Medulla oblongata (tissue), 1 donor: ENCODE data around the gene ZWINT.

Experiments
- DNase-seq: peaks from one replicate; pipeline ENCODE4 v3.0.0-alpha.2; 2015; ENCODE audit errors: extremely low spot score

Gene ZWINT

GRCh38 chr10:56360967-56361612 is at the start of gene ZWINT:
TSS of gene ZWINT (minus strand) at chr10:56361259. CDS start at chr10:56361236, 23 bp downstream.
- DNase-seq = peak; percentile 95

DNA sequence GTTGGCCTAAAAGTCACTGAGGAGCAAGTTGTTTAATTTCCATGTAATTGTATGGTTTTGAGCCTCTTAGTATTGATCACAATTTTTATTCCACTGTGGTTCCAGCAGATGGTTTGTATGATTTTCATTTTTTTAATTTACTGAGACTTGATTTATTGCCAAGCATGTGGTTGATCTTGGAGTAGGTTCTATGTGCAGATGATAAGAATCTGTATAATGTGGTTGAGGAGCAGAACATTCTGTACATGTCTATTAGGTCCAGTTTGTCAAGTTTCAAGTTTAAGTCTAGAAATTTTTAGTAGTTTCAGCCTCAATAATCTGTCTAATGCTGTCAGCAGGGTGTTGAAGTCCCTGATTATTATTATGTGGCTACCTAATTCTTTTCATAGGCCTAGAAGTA is 22.7 kb upstream of the ZWINT start:
- DNase-seq = no peak

DNA sequence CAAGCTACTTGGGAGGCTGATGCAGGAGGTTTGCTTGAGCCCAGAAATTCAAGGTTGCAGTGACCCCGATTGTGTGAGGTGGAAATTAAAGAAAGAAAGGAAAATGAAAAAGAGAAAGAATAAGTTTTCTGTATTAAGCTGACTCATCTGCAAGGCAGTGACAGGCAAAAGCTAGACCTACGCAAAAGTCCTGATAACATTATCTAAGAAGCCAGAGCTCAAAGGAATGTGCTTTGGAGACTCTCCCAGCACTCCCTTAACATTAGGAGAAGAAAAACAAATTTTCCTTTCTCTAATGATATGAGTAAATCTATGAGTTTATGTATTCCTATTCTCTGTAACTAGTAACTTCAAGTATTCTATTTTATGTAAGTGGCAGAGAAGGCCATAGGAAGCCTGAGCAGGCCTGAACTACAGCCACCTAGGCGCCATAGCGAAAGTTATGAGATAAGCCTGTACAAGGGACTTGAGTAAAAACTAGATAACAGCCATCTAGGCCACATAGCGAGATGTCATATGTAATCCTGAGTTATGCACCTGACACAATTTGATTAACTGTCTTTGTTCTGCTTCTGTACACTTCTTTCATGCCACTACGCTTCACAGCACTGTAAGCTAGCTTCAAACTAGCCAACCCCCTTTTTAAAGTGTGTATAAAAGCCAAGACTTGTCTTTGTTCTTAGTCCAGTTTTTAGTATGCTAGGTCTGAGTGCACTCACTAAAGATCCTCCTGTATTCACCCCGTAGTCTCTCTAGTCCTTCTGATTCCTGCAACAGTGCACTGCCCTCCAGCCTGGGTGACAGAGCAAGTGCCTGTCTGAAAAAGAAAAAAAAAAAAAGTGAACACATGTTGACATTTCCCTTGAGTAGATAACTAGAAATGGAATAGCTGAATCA is 9.4 kb upstream of the ZWINT start:
- no peak for DNase-seq

DNA sequence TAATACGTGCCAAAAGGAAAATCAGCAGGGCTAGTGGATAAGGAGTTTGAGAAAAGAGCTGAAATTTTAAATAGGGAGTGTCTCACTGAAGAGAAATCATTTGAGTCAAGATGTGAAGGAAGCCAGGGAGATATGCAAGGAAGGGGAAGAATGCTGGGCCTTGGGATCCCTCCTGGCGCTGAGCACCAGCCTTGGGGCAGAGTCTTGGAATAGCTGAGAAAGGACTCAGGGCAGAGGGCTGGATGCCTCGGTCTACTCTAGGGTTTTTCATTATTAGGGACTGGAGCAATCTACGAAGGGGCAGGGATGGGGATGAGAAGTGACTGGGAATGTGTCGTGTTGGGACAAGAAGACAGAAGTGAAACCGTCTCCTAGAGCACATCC is 484 bp downstream of the ZWINT start:
- no peak for DNase-seq

DNA sequence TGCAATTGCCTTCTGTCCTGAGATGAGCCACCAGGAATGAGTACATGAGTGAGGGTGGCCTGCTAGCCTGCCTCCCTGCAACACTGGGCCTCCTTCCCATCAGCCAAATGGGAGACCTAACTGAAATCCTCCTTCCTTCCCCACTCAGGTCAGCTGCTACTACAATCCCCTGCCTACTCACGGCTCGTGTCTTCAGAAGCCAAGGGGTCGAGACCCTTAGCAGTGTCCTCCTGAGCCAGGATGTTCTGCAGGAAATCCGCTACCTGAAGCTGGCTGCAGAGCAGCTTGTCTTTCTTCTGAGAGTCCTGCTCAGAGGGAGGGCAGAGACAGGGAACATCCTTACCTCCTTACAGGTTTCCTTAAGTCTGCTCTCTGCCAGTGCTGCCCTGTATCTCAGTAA is 1.2 kb downstream of the ZWINT start:
- DNase-seq = no peak

DNA sequence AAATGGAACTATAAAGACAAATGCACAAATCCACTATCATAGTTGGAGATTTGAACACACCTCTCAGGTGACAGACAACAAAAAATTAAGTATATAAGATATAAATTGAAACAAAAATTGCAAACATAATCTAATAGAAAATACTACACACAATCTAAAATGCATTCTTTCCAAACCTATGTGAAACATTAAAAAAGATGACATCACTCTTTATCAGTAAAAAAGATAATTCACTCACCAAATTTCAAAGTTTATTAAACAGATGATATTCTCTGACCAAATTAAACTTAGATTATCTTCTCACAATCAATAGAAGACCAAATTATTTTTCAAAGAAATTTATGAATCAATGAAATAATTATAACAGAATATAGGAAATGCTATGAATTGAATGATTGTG is 4.0 kb downstream of the ZWINT start:
- no peak for DNase-seq

- DNase-seq = no peak
These were observed 9.0 kb downstream of the ZWINT start for GRCh38 chr10:56351909-56352630.

GRCh38 chr10:56349611-56350010 is 11.4 kb downstream of the ZWINT start:
- DNase-seq = no peak

GRCh38 chr10:56348101-56348500 is 13.0 kb downstream of the ZWINT start:
- no peak for DNase-seq

GRCh38 chr10:56346845-56347415 is 14.1 kb downstream of the ZWINT start:
- DNase-seq = no peak

- no peak for DNase-seq
These were observed 19.4 kb downstream of the ZWINT start for GRCh38 chr10:56341612-56342011.

- DNase-seq = no peak
These were observed 31.1 kb downstream of the ZWINT start for GRCh38 chr10:56329961-56330360.

DNA sequence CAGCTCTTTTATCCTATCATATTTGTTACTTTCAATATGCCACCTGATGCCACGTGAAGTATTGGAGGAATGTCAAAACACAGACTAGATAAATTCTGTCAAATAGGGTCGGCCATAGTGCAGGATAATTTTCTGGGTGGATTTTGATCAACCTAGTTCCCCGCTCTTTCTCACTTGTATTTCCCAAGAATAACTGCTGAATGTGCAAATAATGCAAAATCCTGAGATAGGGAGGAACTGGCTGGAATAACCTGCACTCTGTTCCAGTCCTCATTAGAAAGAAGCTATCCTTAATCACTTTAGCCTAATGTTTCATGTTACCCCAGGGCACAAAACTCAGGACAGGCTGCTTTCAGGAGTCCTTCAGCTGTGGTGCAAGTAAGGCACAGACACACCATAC is 33.9 kb downstream of the ZWINT start:
- no peak for DNase-seq

DNA sequence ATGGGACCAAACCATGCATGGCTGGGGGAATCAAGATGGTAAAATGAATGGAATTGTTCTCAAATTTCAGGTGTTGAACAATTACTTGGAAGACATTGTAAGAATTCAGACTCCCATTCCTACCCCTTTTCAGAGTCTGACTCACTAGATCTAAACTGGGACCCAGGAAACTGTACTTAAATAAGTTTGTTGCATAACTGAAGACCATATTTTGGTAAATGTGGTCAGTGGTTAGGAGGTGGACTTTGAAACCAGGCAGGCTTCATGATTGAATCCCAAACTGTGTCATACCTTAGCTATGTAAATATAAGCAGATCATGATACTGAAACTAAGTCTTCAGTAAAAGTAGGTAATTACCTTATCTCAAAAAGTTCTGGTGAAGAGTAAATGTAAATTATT is 41.7 kb downstream of the ZWINT start:
- DNase-seq = no peak

DNA sequence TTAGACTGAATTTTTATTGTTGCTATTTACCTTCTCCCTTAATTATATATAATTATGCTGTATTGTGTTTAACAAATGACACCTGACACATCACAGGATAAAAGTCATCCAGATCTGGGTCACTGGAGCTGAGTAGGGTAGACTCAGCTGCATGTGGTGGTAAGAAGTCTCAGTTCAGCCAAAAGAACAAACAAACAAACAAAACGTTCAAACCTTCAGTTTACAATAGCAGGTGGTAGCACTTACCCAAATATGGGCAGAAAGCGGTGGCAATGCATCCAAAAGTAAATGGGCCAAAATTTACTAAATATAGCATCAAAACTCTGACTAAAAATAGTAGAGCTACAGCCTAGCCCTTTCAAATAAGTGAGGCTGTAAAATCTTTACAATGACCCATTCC is 42.2 kb downstream of the ZWINT start:
- DNase-seq = no peak

GRCh38 chr10:56317603-56318002 is 43.5 kb downstream of the ZWINT start:
- DNase-seq = no peak

GRCh38 chr10:56316603-56317002 is 44.5 kb downstream of the ZWINT start:
- no peak for DNase-seq
